Adrenal gland (tissue), 5 donors: Measurements from ENCODE around the gene GPR25.

ENCODE experiments used
- CTCF ChIP-seq, 6 experiments: fragments of 450-650 bp in 4 of 6; fragments of 200-600 bp in 2 of 6; sonication (generic) in 1 of 6; IDR thresholded peaks; 1 replicate in 5 of 6; 2 replicates in 1 of 6; pipeline versions ENCODE4 v1.5.1 to v1.8.0; 2016 to 2021; ENCODE audit warnings: antibody characterized with exemption in 6 of 6, mild to moderate bottlenecking in 2 of 6, moderate library complexity in 1 of 6
- POLR2A ChIP-seq, 2 donors: fragments of 450-650 bp; IDR thresholded peaks; one replicate each; pipeline ENCODE4 v1.6.1; 2017; ENCODE audit warnings: antibody characterized with exemption in 2 of 2, mild to moderate bottlenecking in 2 of 2, moderate library complexity in 1 of 2
- donor health status: DM: no; HTN: no; CAD: no.

GRCh38 chr1:200887772-200888348 lies 15.1 kb downstream of the GPR25 start:
- no peak for TF ChIP-seq CTCF (IDR thresholded peaks at IDR 0.05)
- TF ChIP-seq POLR2A (IDR thresholded peaks at IDR 0.05), result no peak
